Common myeloid progenitor, CD34-positive (primary cell): ENCODE results near the gene GPLD1.

Source experiments
- CTCF ChIA-PET: fragments of 350-600 bp; sonication (Branson Sonifier 250); formaldehyde crosslinking; loops from one replicate; lab custom pipeline; 2021; ENCODE audit warnings: antibody characterized with exemption; lab: Charles Lee
- POLR2A ChIA-PET: fragments of 350-600 bp; sonication (Branson Sonifier 250); formaldehyde crosslinking; loops from one replicate; lab custom pipeline; 2021; ENCODE audit warnings: antibody characterized with exemption; lab: Charles Lee
- DNase-seq, 3 donors: peaks; one replicate each; pipeline versions ENCODE4 v3.0.0 to v3.0.0-alpha.2; 2013
- H3K27ac ChIP-seq, 2 experiments: 1 replicate in 1 of 2; 2 replicates in 1 of 2; pipeline ENCODE4 v1.7.0; 2013; ENCODE audit warnings: inconsistent platforms in 2 of 2, low read length in 2 of 2, mild to moderate bottlenecking in 2 of 2, low read depth in 1 of 2, moderate library complexity in 1 of 2; ENCODE audit not compliant: severe bottlenecking in 2 of 2, insufficient read depth in 1 of 2, poor library complexity in 1 of 2
- H3K27me3 ChIP-seq, 5 experiments: replicated peaks in 2 of 5; 1 replicate in 3 of 5; 2 replicates in 2 of 5; pipeline versions ENCODE4 v1.6.1 to v1.7.0; 2013; ENCODE audit warnings: low read length in 4 of 5, mild to moderate bottlenecking in 2 of 5, moderate library complexity in 2 of 5, inconsistent platforms in 1 of 5; ENCODE audit not compliant: insufficient read depth in 5 of 5, control insufficient read depth in 4 of 5
- H3K36me3 ChIP-seq, 4 experiments: 1 replicate in 2 of 4; 2 replicates in 2 of 4; pipeline versions ENCODE4 v1.6.1 to v1.7.0; 2013; ENCODE audit warnings: low read length in 3 of 4, control low read depth in 1 of 4, mild to moderate bottlenecking in 1 of 4; ENCODE audit not compliant: control insufficient read depth in 4 of 4, insufficient read depth in 4 of 4
- H3K4me1 ChIP-seq, 4 experiments: 1 replicate in 3 of 4; 2 replicates in 1 of 4; pipeline versions ENCODE4 v1.6.1 to v1.7.1; 2013; ENCODE audit warnings: low read length in 3 of 4, mild to moderate bottlenecking in 3 of 4, control low read depth in 1 of 4, inconsistent platforms in 1 of 4, moderate library complexity in 1 of 4; ENCODE audit not compliant: control insufficient read depth in 4 of 4, insufficient read depth in 4 of 4; ENCODE audit errors: control extremely low read depth in 1 of 4
- H3K4me3 ChIP-seq, 7 experiments: 1 replicate in 4 of 7; 2 replicates in 3 of 7; pipeline versions ENCODE4 v1.5.1 to v1.7.0; 2013; ENCODE audit warnings: mild to moderate bottlenecking in 7 of 7, low read length in 6 of 7, moderate library complexity in 6 of 7, inconsistent platforms in 2 of 7, low read depth in 2 of 7, control low read depth in 1 of 7; ENCODE audit not compliant: insufficient read depth in 4 of 7, control insufficient read depth in 1 of 7; ENCODE audit errors: extremely low read depth in 1 of 7
- H3K9me3 ChIP-seq, 5 experiments: 1 replicate in 4 of 5; 2 replicates in 1 of 5; pipeline versions ENCODE4 v1.6.1 to v1.7.1; 2013; ENCODE audit warnings: low read length in 4 of 5, mild to moderate bottlenecking in 2 of 5, inconsistent platforms in 1 of 5, low read depth in 1 of 5, moderate library complexity in 1 of 5; ENCODE audit not compliant: control insufficient read depth in 4 of 5, insufficient read depth in 2 of 5; ENCODE audit errors: control extremely low read depth in 1 of 5
- WGBS: methylation state at CpG from one replicate; pipeline ENCODE4 v1.1.5; 2013; ENCODE audit not compliant: insufficient coverage; 5-methylcytosine and 5-hydroxymethylcytosine counted together

GPLD1 gene

DNA sequence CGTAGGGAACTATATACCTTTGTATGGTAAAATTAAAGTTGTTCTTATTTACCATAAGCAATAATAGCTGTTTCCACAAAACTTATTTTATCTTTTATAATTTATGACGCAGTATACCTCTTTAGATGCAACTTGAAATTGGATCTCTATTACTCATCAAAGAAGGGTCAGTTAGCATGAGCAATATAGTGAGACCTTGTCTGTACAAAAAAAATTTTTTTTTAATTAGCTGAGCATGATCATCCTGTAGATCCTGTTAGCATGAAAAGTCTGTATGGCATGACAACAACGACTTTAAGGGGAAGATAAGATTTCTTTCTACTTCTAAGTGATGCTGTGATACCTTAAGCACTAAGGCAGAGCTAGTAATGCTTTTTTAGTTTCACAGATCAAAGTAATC lies 11.3 kb upstream of the GPLD1 start:
- Histone ChIP-seq H3K4me1 (peaks cover 0 to 8% (median 7%) of the 10 kb centered on the region in 4 experiments), H3K36me3 (peaks cover 7 to 41% (median 16%) of the 10 kb centered on the region in 4 experiments), H3K27ac (no peak overlapping the region), H3K27me3 (no peaks in the 10 kb centered on the region), H3K4me3 (no peak overlapping the region), H3K9me3 (no peaks in the 10 kb centered on the region)
- DNase-seq = no peak
- POLR2A ChIA-PET = no interaction called here
- 100% methylated on average over 1 of the region's 3 CpGs for WGBS
- CTCF ChIA-PET = interaction anchor here (1.4 kb wide), 1 partner anchor 41 kb away, joined by 3 read pairs; no protein-coding TSS in a partner anchor

DNA sequence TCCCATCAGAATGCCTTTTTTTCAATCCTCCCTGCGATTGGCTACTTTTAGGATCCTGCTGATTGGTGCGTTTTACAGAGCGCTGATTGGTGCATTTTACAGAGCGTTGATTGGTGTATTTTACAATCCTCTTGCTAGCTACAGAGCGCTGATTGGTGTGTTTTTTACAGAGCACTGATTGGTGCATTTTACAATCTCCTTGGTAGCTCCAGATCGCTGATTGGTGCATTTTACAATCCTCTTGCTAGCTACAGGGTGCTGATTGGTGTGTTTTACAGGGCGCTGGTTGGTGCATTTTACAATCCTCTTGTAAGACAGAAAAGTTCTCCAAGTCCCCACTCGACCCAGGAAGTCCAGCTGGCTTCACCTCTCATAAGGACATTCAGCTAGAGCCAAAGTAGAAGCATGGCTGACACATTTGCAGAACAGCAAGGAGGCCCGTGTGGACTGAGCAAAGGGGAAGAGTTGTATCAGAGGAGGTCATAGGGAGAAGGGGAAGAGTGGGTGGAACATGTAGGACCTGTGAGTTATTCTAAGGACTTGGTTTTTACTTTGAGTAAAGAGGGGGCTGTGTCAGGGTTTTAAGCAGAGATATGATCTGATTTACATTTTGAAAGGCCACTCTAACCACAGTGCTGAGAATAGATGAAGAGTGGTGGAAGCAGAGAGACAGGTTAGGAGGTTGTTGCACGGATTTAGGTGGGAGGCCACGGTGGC lies 8.0 kb upstream of the GPLD1 start:
- ChIA-PET POLR2A (no interaction called here), CTCF (interaction anchor here (1.4 kb wide), 2 partner anchors 9 to 27 kb away, joined by 3 to 4 read pairs; no protein-coding TSS in a partner anchor)
- 96% methylated on average over 9 of the region's 11 CpGs for WGBS
- Histone ChIP-seq H3K36me3 (peaks cover 3 to 14% (median 4%) of the 10 kb centered on the region in 4 experiments), H3K27ac (no peak overlapping the region), H3K4me3 (no peak overlapping the region), H3K4me1 (peaks cover 6 to 27% (median 19%) of the 10 kb centered on the region in 4 experiments), H3K27me3 (no peaks in the 10 kb centered on the region), H3K9me3 (no peaks in the 10 kb centered on the region)
- DNase-seq = peak in 2 of 3 donors; percentile 18 to 24

DNA sequence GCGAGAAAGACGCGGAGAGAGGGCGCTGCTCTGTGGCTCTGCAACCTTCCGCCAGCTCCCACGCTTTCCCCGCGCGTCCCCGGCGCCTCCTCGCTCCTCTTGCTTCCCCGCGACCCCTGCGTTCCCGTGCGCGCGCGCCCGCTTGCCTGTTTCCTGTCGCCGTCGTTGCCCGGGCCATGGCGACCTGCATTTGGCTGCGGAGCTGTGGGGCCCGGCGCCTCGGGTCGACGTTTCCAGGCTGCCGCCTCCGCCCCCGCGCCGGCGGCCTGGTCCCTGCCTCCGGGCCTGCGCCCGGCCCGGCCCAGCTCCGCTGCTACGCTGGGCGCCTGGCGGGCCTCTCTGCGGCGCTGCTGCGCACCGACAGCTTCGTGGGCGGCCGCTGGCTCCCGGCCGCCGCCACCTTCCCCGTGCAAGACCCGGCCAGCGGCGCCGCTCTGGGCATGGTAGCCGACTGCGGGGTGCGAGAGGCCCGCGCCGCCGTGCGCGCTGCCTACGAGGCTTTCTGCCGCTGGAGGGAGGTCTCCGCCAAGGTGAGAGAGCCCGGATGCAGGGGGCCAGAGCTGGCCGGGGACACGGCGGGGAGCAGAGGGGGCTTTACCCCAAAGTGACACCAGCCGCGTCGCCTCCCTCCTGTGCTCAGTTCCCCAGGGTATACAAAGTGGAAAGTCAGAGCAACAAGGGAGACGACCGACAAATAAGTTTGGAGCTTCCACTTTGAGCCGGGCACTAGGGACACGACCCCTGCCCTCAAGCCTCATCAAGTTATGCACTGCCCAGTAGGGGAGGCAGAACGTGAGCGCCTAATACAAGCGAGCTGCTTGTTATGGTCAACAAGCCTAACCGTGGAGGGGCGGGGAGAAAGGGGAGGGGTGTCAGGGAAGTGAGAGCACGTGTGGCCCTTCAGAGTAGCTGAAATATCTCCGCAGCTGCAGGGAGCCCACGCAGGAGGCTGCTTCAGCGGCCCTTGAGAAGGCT lies 5.7 kb upstream of the GPLD1 start, which contains the start of gene ALDH5A1:
Gene ALDH5A1 (plus strand): TSS at position 149 of the 975 bp plus-strand sequence. CDS start 28 bp downstream, at position 177.
- H3K4me3 ChIP-seq = peak within 1 kb of the TSS; percentile 55 to 89 (median 73)
- ChIA-PET POLR2A (interaction anchor here (0.6 to 1.1 kb wide), 2 partner anchors 79 to 224 kb away, joined by 3 read pairs; partner anchors contain the start of gene C6orf62), CTCF (interaction anchor here (0.8 to 1.7 kb wide), 10 partner anchors 14 to 199 kb away, joined by 3 to 8 read pairs (median 4); no protein-coding TSS in a partner anchor)
- peak within 1 kb of the TSS; percentile 15 to 70 for H3K27ac ChIP-seq
- H3K4me1 ChIP-seq = peaks cover 6 to 27% (median 19%) of the 10 kb centered on the region in 4 experiments
- no peaks in the 10 kb centered on the region for H3K9me3 ChIP-seq
- H3K27me3 ChIP-seq = no peaks in the 10 kb centered on the region
- DNase-seq = peak; percentile 78 to 88 (median 79)
- H3K36me3 ChIP-seq = peaks cover 0 to 10% (median 4%) of the 10 kb centered on the region in 4 experiments
- WGBS = 0% methylated on average over 67 of the region's 93 CpGs

DNA sequence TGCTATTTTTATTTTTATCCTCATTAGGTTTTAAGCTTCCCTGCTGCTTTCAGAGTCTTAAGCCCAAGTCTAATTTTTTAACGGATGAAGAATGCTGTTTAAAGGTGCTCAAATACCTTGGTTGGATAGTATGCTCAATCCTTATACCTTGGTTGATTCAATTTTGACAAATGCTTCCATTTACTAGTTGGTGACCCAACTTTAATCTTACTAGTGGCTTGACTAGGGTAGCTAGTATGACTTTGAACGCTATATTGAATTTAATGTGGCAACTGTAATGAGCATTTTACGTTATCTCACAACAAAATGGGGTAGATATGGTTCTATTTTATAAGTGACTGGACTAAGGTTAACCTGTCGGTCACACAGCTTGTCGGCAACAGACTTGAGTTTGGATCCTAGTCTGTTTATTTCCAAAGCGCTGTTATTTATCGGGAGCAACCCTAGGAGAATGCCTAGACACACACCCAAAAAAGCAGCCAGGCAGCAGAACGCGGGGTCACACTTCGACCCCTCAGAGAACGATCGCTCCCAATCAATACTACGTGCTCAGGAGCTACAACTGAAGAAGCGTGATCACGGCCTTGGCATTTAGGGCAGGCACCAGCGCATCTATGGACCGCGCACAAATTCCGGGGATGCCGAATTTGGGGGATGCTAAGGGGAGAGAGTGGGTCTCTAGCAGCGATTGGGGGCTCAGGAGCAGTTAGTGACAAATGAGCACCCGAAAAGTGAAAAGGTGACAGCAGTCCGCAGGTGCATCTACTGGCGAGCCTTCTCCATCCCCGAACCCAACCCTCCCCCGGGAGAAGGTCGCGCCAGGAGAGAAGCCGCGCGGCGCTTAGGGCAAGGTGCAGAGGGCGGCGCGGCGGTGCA lies 4.8 kb upstream of the GPLD1 start:
- CTCF ChIA-PET = interaction anchor here (0.8 to 1.7 kb wide), 9 partner anchors 9 to 200 kb away, joined by 3 to 8 read pairs (median 4); no protein-coding TSS in a partner anchor
- Histone ChIP-seq H3K36me3 (peaks cover 0 to 10% (median 4%) of the 10 kb centered on the region in 4 experiments), H3K27ac (peak overlapping the region in 1 of 2 experiments; percentile 70), H3K27me3 (no peaks in the 10 kb centered on the region), H3K4me1 (peaks cover 6 to 27% (median 19%) of the 10 kb centered on the region in 4 experiments), H3K9me3 (no peaks in the 10 kb centered on the region), H3K4me3 (peak overlapping the region; percentile 55 to 89 (median 73))
- DNase-seq = no peak
- POLR2A ChIA-PET = interaction anchor here (1.1 to 1.5 kb wide), 2 partner anchors 14 to 225 kb away, joined by 3 read pairs; partner anchors contain the start of gene C6orf62
- 13% methylated on average over 34 of the region's 36 CpGs for WGBS

DNA sequence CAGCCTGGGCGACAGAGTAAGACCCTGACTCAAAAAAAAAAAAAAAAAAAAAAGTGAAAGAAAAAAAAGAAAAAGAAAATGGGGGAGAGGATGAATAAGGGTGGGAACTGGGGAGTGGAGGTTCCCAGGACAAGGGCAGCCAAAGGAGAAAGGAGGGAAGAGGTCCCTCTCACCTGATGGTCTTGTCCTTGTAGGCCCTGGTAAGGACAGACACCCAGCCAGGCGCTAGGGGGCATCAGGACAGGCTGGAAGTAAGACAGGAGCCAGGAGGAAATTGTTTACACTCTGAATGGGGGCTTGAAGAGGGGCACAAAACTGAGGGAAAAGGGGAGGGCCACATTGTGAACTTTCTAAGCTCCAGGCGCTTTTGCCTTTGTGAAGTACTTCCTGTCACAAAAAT lies 3.1 kb upstream of the GPLD1 start:
- Histone ChIP-seq H3K9me3 (no peaks in the 10 kb centered on the region), H3K36me3 (peaks cover 0 to 6% (median 2%) of the 10 kb centered on the region in 4 experiments), H3K27me3 (no peaks in the 10 kb centered on the region), H3K27ac (no peak overlapping the region), H3K4me1 (peaks cover 6 to 27% (median 19%) of the 10 kb centered on the region in 4 experiments), H3K4me3 (no peak overlapping the region)
- CTCF ChIA-PET = interaction anchor here (1.0 to 1.2 kb wide), 2 partner anchors 11 to 29 kb away, joined by 3 to 4 read pairs; no protein-coding TSS in a partner anchor
- POLR2A ChIA-PET = no interaction called here
- peak; percentile 6 to 22 (median 11) for DNase-seq
- 67% methylated on average over 1 of the region's 3 CpGs for WGBS

DNA sequence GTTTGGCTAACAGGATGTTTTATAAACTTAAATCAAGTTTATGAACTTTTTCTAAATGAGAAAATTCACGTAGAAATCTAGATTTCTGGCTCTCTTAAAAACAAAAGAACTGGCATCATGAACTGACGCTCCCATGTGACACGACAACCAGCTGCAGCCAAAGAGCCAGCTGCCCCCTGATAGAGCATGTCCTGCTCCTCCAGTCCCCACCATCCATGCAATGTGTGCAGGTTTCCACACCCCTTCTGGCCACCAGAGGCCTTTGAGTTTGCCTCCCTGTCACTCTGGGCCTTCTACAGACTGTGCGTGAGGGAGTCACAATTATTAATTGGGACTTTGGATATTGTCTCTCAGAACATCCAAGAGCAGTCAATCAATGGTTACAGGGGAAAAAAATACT lies 1.6 kb upstream of the GPLD1 start:
- H3K9me3 ChIP-seq = no peaks in the 10 kb centered on the region
- H3K27ac ChIP-seq = no peak overlapping the region
- ChIA-PET POLR2A (interaction anchor here (0.6 kb wide), 1 partner anchor 11 kb away, joined by 5 read pairs; no protein-coding TSS in a partner anchor), CTCF (no interaction called here)
- peaks cover 6 to 22% (median 15%) of the 10 kb centered on the region in 4 experiments for H3K4me1 ChIP-seq
- H3K27me3 ChIP-seq = no peaks in the 10 kb centered on the region
- WGBS = 92% methylated on average over 3 of the region's 4 CpGs
- no peak overlapping the region for H3K4me3 ChIP-seq
- H3K36me3 ChIP-seq = no peaks in the 10 kb centered on the region
- DNase-seq = no peak
